K562 (cell line): ENCODE measurements around the gene CNKSR3. TPM values are rescaled to one million over a fixed set of nuclear protein-coding genes. Genes with fewer than 3 reads are reported as not detected.

ENCODE experiments used
- ATAC-seq: fragments of 200-7000 bp; cut with Tn5 transposase; 3 replicates; pipeline ENCODE4 v1.9.1; 2020; ENCODE audit warnings: moderate library complexity
- BruUV-seq: library from RNA; stranded (reverse); fragments of 400-500 nt; replicated peaks from 2 replicates; lab custom pipeline; 2021; lab: Mats Ljungman, UMichigan
- CTCF ChIA-PET: fragments of 300-600 bp; formaldehyde crosslinking; extraction: SDS; loops from one replicate; lab custom pipeline; 2021; ENCODE audit warnings: low intra/inter-chr PET ratio; lab: Yijun Ruan, JAX
- POLR2A ChIA-PET: fragments of 300-600, 350-650 bp; sonication (Branson Sonifier 250); formaldehyde crosslinking; extraction: SDS; loops from one replicate; lab custom pipeline; 2021; ENCODE audit warnings: antibody characterized with exemption, inconsistent platforms; lab: Yijun Ruan, JAX
- DNase-seq, 4 experiments: peaks; one replicate each; pipeline versions ENCODE4 v3.0.0 to v3.0.0-alpha.2; 2011 to 2018; ENCODE audit warnings: low spot score in 3 of 4, mixed read lengths in 3 of 4; ENCODE audit errors: extremely low read depth in 1 of 4
- FAIRE-seq: peaks from 2 replicates; lab custom pipeline; 2011; peaks lifted over from hg19 to GRCh38; lab: Jason Lieb, UNC
- H2AFZ ChIP-seq: 2 replicates; pipeline ENCODE4 v1.6.0; 2011; ENCODE audit warnings: low read depth, low read length, control low read depth, inconsistent platforms
- H3K27ac ChIP-seq: fragments of 200-600 bp; 3 replicates; pipeline ENCODE4 v1.8.0; 2011; ENCODE audit warnings: low read depth, mild to moderate bottlenecking, control low read depth, inconsistent platforms, low read length, moderate library complexity, mixed read lengths; ENCODE audit errors: extremely low read depth
- H3K27me3 ChIP-seq, 2 experiments: fragments of 300-600 bp in 1 of 2; 2 replicates in 1 of 2; 3 replicates in 1 of 2; pipeline versions ENCODE4 v1.6.0 to v1.8.0; 2011; ENCODE audit warnings: inconsistent platforms in 2 of 2, low read length in 2 of 2, mild to moderate bottlenecking in 1 of 2, mixed read lengths in 1 of 2, moderate library complexity in 1 of 2; ENCODE audit not compliant: control insufficient read depth in 2 of 2, insufficient read depth in 2 of 2
- H3K36me3 ChIP-seq: fragments of 300-600 bp; 3 replicates; pipeline ENCODE4 v1.8.0; 2011; ENCODE audit warnings: mild to moderate bottlenecking, low read length, inconsistent platforms; ENCODE audit not compliant: control insufficient read depth, insufficient read depth
- H3K4me1 ChIP-seq, 2 experiments: fragments of 200-600 bp in 1 of 2; replicated peaks in 1 of 2; 2 replicates in 1 of 2; 3 replicates in 1 of 2; pipeline versions ENCODE4 v1.5.1 to v1.8.0; 2011; ENCODE audit warnings: inconsistent platforms in 2 of 2, low read length in 2 of 2, mild to moderate bottlenecking in 1 of 2, mixed read lengths in 1 of 2, moderate library complexity in 1 of 2; ENCODE audit not compliant: control insufficient read depth in 2 of 2, insufficient read depth in 2 of 2
- H3K4me2 ChIP-seq: 2 replicates; pipeline ENCODE4 v1.6.1; 2011; ENCODE audit warnings: low read length, control low read depth, inconsistent platforms, mixed read lengths; ENCODE audit not compliant: insufficient read depth
- H3K4me3 ChIP-seq: fragments of 200-600 bp; sonication (generic), shearing (Covaris generic); 2 replicates; pipeline ENCODE4 v1.5.1; 2016; ENCODE audit warnings: control low read depth, inconsistent platforms
- H3K79me2 ChIP-seq: fragments of 200-600 bp; 3 replicates; pipeline ENCODE4 v1.8.0; 2011; ENCODE audit warnings: low read length, inconsistent platforms; ENCODE audit not compliant: control insufficient read depth, insufficient read depth
- H3K9ac ChIP-seq, 2 experiments: 2 replicates each; pipeline versions ENCODE4 v1.6.0 to v1.6.1; 2011; ENCODE audit warnings: low read depth in 2 of 2, low read length in 2 of 2, control low read depth in 1 of 2, inconsistent platforms in 1 of 2, mild to moderate bottlenecking in 1 of 2, mixed read lengths in 1 of 2; ENCODE audit not compliant: insufficient read depth in 1 of 2
- H3K9me1 ChIP-seq: one replicate; pipeline ENCODE4 v1.6.0; 2011; ENCODE audit warnings: inconsistent platforms, mild to moderate bottlenecking, low read length, moderate library complexity; ENCODE audit not compliant: control insufficient read depth, insufficient read depth
- H3K9me3 ChIP-seq: replicated peaks from 2 replicates; pipeline ENCODE4 v1.5.1; 2011; ENCODE audit warnings: low read depth, low read length, inconsistent platforms; ENCODE audit not compliant: control insufficient read depth, insufficient read depth
- H4K20me1 ChIP-seq: replicated peaks from 2 replicates; pipeline ENCODE4 v1.6.1; 2011; ENCODE audit warnings: low read length, inconsistent platforms, mixed read lengths; ENCODE audit not compliant: control insufficient read depth, insufficient read depth
- CREB3 ChIP-seq: fragments of 450-650 bp; conservative IDR thresholded peaks from 2 replicates; pipeline ENCODE4 v1.6.1; 2016; ENCODE audit warnings: missing genetic modification characterization, low read depth, mild to moderate bottlenecking, missing compliant biosample characterization, moderate library complexity
- HDAC3 ChIP-seq: fragments of 450-650 bp; IDR thresholded peaks from 2 replicates; pipeline ENCODE4 v1.6.1; 2018; ENCODE audit warnings: borderline replicate concordance, mild to moderate bottlenecking, moderate library complexity; ENCODE audit not compliant: partially characterized antibody
- KDM2B ChIP-seq: fragments of 250-450 bp; sonication (Bioruptor Pico); IDR thresholded peaks from 2 replicates; pipeline ENCODE4 v1.8.0; 2021; ENCODE audit warnings: mild to moderate bottlenecking, moderate library complexity
- NFRKB ChIP-seq: fragments of 450-650 bp; IDR thresholded peaks from 2 replicates; pipeline ENCODE4 v1.6.1; 2016; ENCODE audit warnings: low read depth
- POLR2A ChIP-seq: fragments of 450-650 bp; conservative IDR thresholded peaks from 2 replicates; pipeline ENCODE4 v1.6.1; 2016
- PRMT5 ChIP-seq: sonication (generic); formaldehyde crosslinking; IDR thresholded peaks from 2 replicates; pipeline ENCODE4 v1.5.0; 2020; ENCODE audit warnings: missing genetic modification reagents
- RAD51 ChIP-seq: fragments of 450-650 bp; IDR thresholded peaks from 2 replicates; pipeline ENCODE4 v1.7.1; 2016; ENCODE audit warnings: low read depth, mild to moderate bottlenecking, borderline replicate concordance
- SNRNP70 ChIP-seq: fragments of 200-400 bp; formaldehyde crosslinking; optimal IDR thresholded peaks from 2 replicates; pipeline ENCODE3; 2017; ENCODE audit warnings: low read depth, low read length
- ZNF232 ChIP-seq: sonication (generic); formaldehyde crosslinking; IDR thresholded peaks from 2 replicates; pipeline ENCODE4 v1.8.0; 2022; ENCODE audit warnings: mild to moderate bottlenecking, missing genetic modification reagents
- ZNF444 ChIP-seq: fragments of 250-450 bp; sonication (Bioruptor Pico); IDR thresholded peaks from 2 replicates; pipeline ENCODE4 v1.4.0; 2020; ENCODE audit warnings: mild to moderate bottlenecking, moderate library complexity
- ZNF507 ChIP-seq: conservative IDR thresholded peaks from 2 replicates; pipeline ENCODE4 v1.6.1; 2017; ENCODE audit warnings: missing genetic modification characterization, missing compliant biosample characterization
- ZNF766 ChIP-seq: fragments of 200-800 bp; sonication (Bioruptor generic); conservative IDR thresholded peaks from 2 replicates; pipeline ENCODE4 v1.6.1; 2016; ENCODE audit warnings: missing genetic modification characterization, missing compliant biosample characterization
- WGBS: fragments of 100-300 bp; shearing (Covaris generic); methylation state at CpG from one replicate; pipeline ENCODE4 v1.1.6; 2016; ENCODE audit warnings: low coverage, mixed read lengths; ENCODE audit not compliant: insufficient coverage; ENCODE audit errors: missing lambda C conversion rate; 5-methylcytosine and 5-hydroxymethylcytosine counted together
- in situ Hi-C: fragments of 300-500 bp; cut with MboI; formaldehyde crosslinking; loops from 4 replicates; pipeline ENCODE4 v1.15.0; 2018; ENCODE audit warnings: inconsistent platforms, mixed read lengths
- intact Hi-C: fragments of 100-400 bp; cut with micrococcal nuclease; formaldehyde crosslinking; loops from 2 replicates; pipeline ENCODE4 v1.14.2; 2022
- polyA plus RNA-seq, 8 experiments: library from polyadenylated mRNA; depleted of rRNA in 4 of 8; stranded (reverse) in 5 of 8; unstranded in 3 of 8; fragments of >200 nt; fragmentation: Nextera tagmentation in 2 of 8; fragmentation: Illumina TruSeq in 1 of 8; extraction: Ambion mirVana in 2 of 8; extraction: Trizol in 1 of 8; gene quantifications; 2 replicates each; pipeline versions ENCODE4 v1.2.1 to v1.2.3, GENCODE V29; 2011 to 2014; ENCODE audit warnings: inconsistent platforms in 1 of 8, missing spikeins in 1 of 8
- total RNA-seq, 7 experiments: library from RNA; depleted of rRNA in 6 of 7; stranded (reverse); fragments of >200 nt in 6 of 7; fragmentation: Illumina TruSeq in 2 of 7; extraction: Trizol in 2 of 7; gene quantifications; 2 replicates each; pipeline versions ENCODE4 v1.2.1 to v1.2.3, GENCODE V29; 2011 to 2021; ENCODE audit warnings: low replicate concordance in 1 of 7

The CNKSR3 gene
- total and polyA plus RNA-seq, 9 of the 15 experiments (the other 6 are each of a cell fraction or from before 2014, with no cell fraction given) = 4.5 to 29.6 (median 9.5) TPM

- ATAC-seq (no peak), DNase-seq (no peak), FAIRE-seq (no peak)
- TF ChIP-seq ZNF444 (CRISPR knock-in tag) = no peak
- no peak for TF ChIP-seq NFRKB
- TF ChIP-seq POLR2A = no peak
- no peak for TF ChIP-seq KDM2B (CRISPR knock-in tag)
- TF ChIP-seq CREB3 (tag) = no peak
- TF ChIP-seq SNRNP70 = no peak
- no peak for TF ChIP-seq PRMT5
- no peak for TF ChIP-seq ZNF232 (CRISPR knock-in tag)
- TF ChIP-seq ZNF507 (tag) = no peak
- no peak for TF ChIP-seq RAD51
- TF ChIP-seq HDAC3 = no peak
- no peak for TF ChIP-seq ZNF766
- BruUV-seq = no TSS peak
- ChIA-PET POLR2A (interaction anchor here (0.7 kb wide), 1 partner anchor 8 kb away, joined by 3 read pairs; no protein-coding TSS in a partner anchor), CTCF (no interaction called here)
- Histone ChIP-seq H3K4me1 (no peaks in the 10 kb centered on the region), H3K79me2 (no peaks in the 10 kb centered on the region), H3K36me3 (no peaks in the 10 kb centered on the region), H2AFZ (no peak overlapping the region), H3K27ac (no peak overlapping the region), H3K27me3 (no peaks in the 10 kb centered on the region), H3K9me3 (no peaks in the 10 kb centered on the region), H3K9me1 (no peaks in the 10 kb centered on the region), H3K4me3 (no peak overlapping the region), H4K20me1 (no peaks in the 10 kb centered on the region), H3K9ac (no peak overlapping the region), H3K4me2 (no peak overlapping the region)
- 66% methylated on average over 6 of the region's 6 CpGs for WGBS
- intact Hi-C loops = no loop called here
- in situ Hi-C loops = no loop called here
Measured at GRCh38 chr6:154529957-154530356, 19.5 kb upstream of the CNKSR3 start.
